ENCODE results near the gene OSBPL6. TPM values are rescaled to one million over a fixed set of nuclear protein-coding genes. Genes with fewer than 3 reads are reported as not detected.
"Not testable (repeated sequence)": the region's sequence is repeated elsewhere in the genome, so short reads cannot be mapped to it uniquely, and the experiment has no call there.

The OSBPL6 gene
- polyA plus RNA-seq, 1 donor from 2014 or later: 12.8 TPM

DNA sequence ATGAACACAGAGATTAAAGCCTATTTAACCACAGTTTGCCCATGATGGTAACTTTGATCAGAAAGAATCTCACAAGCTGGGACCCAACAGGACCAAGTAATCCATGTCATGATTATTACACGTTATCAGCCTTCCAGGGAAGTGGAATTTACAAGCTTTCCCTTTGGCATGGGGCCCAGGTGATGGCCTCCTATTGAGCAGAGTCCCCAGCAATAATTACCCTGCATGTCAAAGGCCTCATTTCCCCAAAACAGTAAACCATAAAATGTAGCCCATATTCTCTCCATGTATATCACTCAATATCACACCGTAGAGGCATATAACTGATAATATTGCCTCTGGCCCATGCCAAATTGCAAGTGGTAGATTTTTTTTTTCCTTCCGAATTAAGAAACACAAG is 217.7 kb downstream of the OSBPL6 start:
- no peak for TF ChIP-seq TAF1 (IDR thresholded peaks at IDR 0.05; ENCODE audit: low read depth)
- TF ChIP-seq MXI1 (conservative IDR thresholded peaks at IDR 0.05; ENCODE audit: poor library complexity, severe bottlenecking): no peak
- TF ChIP-seq SMC3 (conservative IDR thresholded peaks at IDR 0.05; ENCODE audit: poor library complexity): no peak
- no peak for TF ChIP-seq POLR2AphosphoS5 (IDR thresholded peaks at IDR 0.05)
- TF ChIP-seq, protein P1, sequence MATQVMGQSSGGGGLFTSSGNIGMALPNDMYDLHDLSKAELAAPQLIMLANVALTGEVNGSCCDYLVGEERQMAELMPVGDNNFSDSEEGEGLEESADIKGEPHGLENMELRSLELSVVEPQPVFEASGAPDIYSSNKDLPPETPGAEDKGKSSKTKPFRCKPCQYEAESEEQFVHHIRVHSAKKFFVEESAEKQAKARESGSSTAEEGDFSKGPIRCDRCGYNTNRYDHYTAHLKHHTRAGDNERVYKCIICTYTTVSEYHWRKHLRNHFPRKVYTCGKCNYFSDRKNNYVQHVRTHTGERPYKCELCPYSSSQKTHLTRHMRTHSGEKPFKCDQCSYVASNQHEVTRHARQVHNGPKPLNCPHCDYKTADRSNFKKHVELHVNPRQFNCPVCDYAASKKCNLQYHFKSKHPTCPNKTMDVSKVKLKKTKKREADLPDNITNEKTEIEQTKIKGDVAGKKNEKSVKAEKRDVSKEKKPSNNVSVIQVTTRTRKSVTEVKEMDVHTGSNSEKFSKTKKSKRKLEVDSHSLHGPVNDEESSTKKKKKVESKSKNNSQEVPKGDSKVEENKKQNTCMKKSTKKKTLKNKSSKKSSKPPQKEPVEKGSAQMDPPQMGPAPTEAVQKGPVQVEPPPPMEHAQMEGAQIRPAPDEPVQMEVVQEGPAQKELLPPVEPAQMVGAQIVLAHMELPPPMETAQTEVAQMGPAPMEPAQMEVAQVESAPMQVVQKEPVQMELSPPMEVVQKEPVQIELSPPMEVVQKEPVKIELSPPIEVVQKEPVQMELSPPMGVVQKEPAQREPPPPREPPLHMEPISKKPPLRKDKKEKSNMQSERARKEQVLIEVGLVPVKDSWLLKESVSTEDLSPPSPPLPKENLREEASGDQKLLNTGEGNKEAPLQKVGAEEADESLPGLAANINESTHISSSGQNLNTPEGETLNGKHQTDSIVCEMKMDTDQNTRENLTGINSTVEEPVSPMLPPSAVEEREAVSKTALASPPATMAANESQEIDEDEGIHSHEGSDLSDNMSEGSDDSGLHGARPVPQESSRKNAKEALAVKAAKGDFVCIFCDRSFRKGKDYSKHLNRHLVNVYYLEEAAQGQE (IDR thresholded peaks at IDR 0.05; ENCODE audit: borderline replicate concordance): no peak
- no peak for TF ChIP-seq CTCF (IDR thresholded peaks at IDR 0.05; ENCODE audit: poor library complexity, severe bottlenecking)
- TF ChIP-seq EZH2 (IDR thresholded peaks at IDR 0.05; ENCODE audit: borderline replicate concordance, insufficient read depth, low read length, poor library complexity, severe bottlenecking): no peak
- TF ChIP-seq RAD21 (conservative IDR thresholded peaks at IDR 0.05): no peak
- TF ChIP-seq EP300 (conservative IDR thresholded peaks at IDR 0.05; ENCODE audit: poor library complexity, severe bottlenecking): no peak
- H3K27ac ChIP-seq (ENCODE audit: low read length): no peak overlapping the region
- no peaks in the 10 kb centered on the region for H3K9me2 ChIP-seq (ENCODE audit: insufficient read depth, low read length)
- H3K79me2 ChIP-seq (replicated peaks; ENCODE audit: insufficient read depth, low read length): no peaks in the 10 kb centered on the region
- no peaks in the 10 kb centered on the region for H3K36me3 ChIP-seq (ENCODE audit: insufficient read depth, low read length)
- no peaks in the 10 kb centered on the region for H3F3A ChIP-seq (ENCODE audit: insufficient read depth, low read length, poor library complexity, severe bottlenecking)
- no peak overlapping the region for H2AFZ ChIP-seq (ENCODE audit: low read depth, low read length)
- H3K9me3 ChIP-seq (ENCODE audit: low read length): no peaks in the 10 kb centered on the region
- H4K20me1 ChIP-seq (ENCODE audit: insufficient read depth): no peaks in the 10 kb centered on the region
- H3K4me2 ChIP-seq (ENCODE audit: low read length): no peak overlapping the region
- no peaks in the 10 kb centered on the region for H3K27me3 ChIP-seq (ENCODE audit: insufficient read depth, low read depth, low read length)
- H3K9ac ChIP-seq (ENCODE audit: low read length): no peak overlapping the region
- H3K4me3 ChIP-seq (ENCODE audit: low read length): no peak overlapping the region

GRCh38 chr2:178412453-178412852 is 218.1 kb downstream of the OSBPL6 start:
- H3K4me2 ChIP-seq (ENCODE audit: low read length); H3K27ac ChIP-seq (ENCODE audit: low read length); H3K27me3 ChIP-seq (ENCODE audit: insufficient read depth, low read depth, low read length): not testable (repeated sequence)

More at GRCh38 chr2:178412453-178412852, 218.1 kb downstream of the OSBPL6 start:
- not testable (repeated sequence) for H3F3A ChIP-seq (ENCODE audit: insufficient read depth, low read length, poor library complexity, severe bottlenecking); H3K9me2 ChIP-seq (ENCODE audit: insufficient read depth, low read length); H3K4me3 ChIP-seq (ENCODE audit: low read length); H3K79me2 ChIP-seq (replicated peaks; ENCODE audit: insufficient read depth, low read length); H3K9me3 ChIP-seq (ENCODE audit: low read length); H3K9ac ChIP-seq (ENCODE audit: low read length); H2AFZ ChIP-seq (ENCODE audit: low read depth, low read length); H4K20me1 ChIP-seq (ENCODE audit: insufficient read depth); H3K36me3 ChIP-seq (ENCODE audit: insufficient read depth, low read length)
